T47D (cell line): ENCODE results near the gene KCTD3.
A peak's percentile ranks its signal among the peaks of the same experiment; 100 is the strongest.

Experiments
- DNase-seq, 2 experiments: peaks; one replicate each; pipeline versions ENCODE4 v3.0.0 to v3.0.0-alpha.2; 2011 to 2012; ENCODE audit warnings: low read depth in 1 of 2, low spot score in 1 of 2
- JUND ChIP-seq: IDR thresholded peaks from 2 replicates; pipeline ENCODE4 v1.6.1; 2012; ENCODE audit warnings: low read depth
- in situ Hi-C: cut with HindIII; loops from 2 replicates; pipeline ENCODE4 v1.10.0; 2016; ENCODE audit warnings: low sequenced_read_pairs, low pct_unique_long_range_greater_than_20kb

KCTD3 gene

GRCh38 chr1:215539803-215540570 lies 27.1 kb upstream of the KCTD3 start:
- in situ Hi-C loops, result no loop called here
- peak in 1 of 2 experiments; percentile 99 for DNase-seq
- peak; percentile 45; the same call in 1 of the 2 replicates for TF ChIP-seq JUND

- no peak for TF ChIP-seq JUND
- no peak for DNase-seq
- in situ Hi-C loops, result no loop called here
Measured at GRCh38 chr1:215542301-215542700, 24.8 kb upstream of the KCTD3 start.

GRCh38 chr1:215543191-215543606 lies 23.9 kb upstream of the KCTD3 start:
- in situ Hi-C loops, result no loop called here
- DNase-seq, result peak in 1 of 2 experiments; percentile 22
- TF ChIP-seq JUND, result no peak

- TF ChIP-seq JUND, result no peak
- DNase-seq, result no peak
- in situ Hi-C loops, result no loop called here
Measured at GRCh38 chr1:215543806-215544205, 23.3 kb upstream of the KCTD3 start.

GRCh38 chr1:215544566-215544965 lies 22.5 kb upstream of the KCTD3 start:
- no peak for DNase-seq
- TF ChIP-seq JUND, result no peak
- in situ Hi-C loops, result no loop called here

DNA sequence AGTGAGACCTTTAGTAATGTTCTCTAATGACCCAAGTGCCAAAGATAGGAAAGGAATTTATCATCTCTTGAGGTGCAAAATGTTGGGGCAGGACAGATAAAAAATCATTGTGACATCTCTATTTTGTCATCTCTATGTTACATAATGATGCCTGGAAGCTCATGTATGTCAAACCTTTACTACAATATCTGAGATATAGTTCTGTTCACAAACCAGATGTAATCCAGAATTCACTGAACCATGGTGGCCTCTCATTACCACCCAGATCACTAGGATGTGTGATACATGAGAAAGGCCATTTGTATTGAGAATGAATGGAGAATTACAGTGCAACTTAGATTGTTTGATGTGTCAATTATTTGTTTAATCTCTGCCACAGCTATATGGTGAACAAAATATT lies 22.0 kb upstream of the KCTD3 start:
- in situ Hi-C loops, result no loop called here

GRCh38 chr1:215547011-215547410 lies 20.1 kb upstream of the KCTD3 start:
- in situ Hi-C loops, result no loop called here

More for the DNA sequence above, 22.0 kb upstream of the KCTD3 start:
- no peak for TF ChIP-seq JUND
- DNase-seq, result no peak

DNA sequence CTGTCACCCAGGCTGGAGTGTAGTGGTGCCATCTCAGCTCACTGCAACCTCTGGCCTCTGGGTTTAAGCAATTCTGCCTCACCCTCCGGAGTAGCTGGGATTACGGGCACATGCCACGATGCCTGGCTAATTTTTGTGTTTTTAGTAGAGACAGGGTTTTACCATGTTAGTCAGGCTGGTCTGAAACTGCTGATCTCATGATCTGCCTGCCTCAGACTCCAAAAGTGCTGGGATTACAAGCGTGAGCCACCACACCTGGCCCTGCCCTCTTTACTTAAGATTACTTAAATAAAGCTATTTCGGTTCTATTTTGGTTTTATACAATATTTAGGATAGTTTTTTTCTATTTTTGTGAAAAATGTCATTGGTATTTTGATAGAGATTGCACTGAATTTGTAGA lies 15.3 kb upstream of the KCTD3 start:
- in situ Hi-C loops, result no loop called here
- no peak for DNase-seq
- TF ChIP-seq JUND, result no peak

More at GRCh38 chr1:215547011-215547410, 20.1 kb upstream of the KCTD3 start:
- no peak for TF ChIP-seq JUND
- DNase-seq, result no peak

DNA sequence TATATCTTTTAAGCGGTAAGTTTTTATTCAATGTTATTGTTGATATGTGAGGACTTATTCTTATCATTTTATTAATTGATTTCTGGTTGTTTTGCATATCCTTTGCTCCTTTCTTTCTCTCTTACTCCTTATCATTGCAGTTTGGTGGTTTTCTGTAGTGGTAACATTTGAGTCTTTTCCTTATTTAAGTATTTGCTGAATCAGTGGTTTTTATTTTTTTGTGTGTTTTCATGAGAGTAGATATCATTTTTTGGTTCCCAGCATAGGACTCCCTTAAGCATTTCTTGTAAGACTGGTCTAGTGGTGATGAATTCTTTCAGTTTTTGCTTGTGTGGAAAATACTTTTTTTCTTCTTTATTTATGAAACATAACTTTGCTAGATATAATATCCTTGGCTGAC lies 12.2 kb upstream of the KCTD3 start:
- TF ChIP-seq JUND, result no peak
- in situ Hi-C loops, result no loop called here
- no peak for DNase-seq

DNA sequence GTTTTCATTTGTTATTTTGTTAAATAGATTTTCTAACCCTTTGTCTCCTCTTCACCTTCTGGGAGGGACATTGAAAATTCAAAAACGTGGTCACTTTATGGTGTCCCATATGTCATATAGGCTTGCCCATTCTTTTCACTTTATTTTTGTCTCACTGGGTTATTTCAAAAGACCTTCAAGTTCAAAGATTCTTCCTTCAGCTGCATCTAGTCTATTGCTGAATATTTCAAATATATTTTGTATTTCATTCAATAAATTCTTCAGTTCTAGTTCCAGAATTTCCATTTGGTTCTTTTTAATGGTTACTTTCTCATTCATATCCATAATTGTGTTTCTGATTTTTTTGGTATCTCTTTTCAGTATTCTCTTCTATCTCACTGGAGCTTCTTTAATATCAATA lies 11.6 kb upstream of the KCTD3 start:
- TF ChIP-seq JUND, result no peak
- in situ Hi-C loops, result no loop called here
- DNase-seq, result no peak

DNA sequence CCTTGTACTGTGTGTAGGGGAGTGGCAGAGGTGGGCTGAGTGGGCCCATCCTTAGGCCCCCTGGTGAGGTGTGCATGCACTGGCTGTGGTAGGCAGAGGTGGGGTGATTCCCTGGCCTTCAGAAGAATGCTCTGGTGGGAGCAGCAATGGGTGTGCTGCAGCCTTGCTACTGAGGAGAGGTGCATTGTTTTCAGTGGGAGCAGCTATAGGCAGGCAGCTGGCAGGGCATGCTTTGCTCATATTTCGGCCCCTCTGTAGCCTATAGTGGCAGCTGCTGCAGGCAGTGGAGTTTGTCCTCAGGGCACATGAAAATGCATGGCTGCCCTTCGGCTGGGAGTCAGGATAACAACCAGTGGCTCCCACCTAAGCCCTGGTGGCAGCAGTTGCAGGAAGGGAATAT lies 10.1 kb upstream of the KCTD3 start:
- in situ Hi-C loops, result no loop called here
- TF ChIP-seq JUND, result no peak

GRCh38 chr1:215557504-215557903 lies 9.6 kb upstream of the KCTD3 start:
- DNase-seq, result no peak
- in situ Hi-C loops, result no loop called here
- no peak for TF ChIP-seq JUND

More for the DNA sequence above, 10.1 kb upstream of the KCTD3 start:
- no peak for DNase-seq

DNA sequence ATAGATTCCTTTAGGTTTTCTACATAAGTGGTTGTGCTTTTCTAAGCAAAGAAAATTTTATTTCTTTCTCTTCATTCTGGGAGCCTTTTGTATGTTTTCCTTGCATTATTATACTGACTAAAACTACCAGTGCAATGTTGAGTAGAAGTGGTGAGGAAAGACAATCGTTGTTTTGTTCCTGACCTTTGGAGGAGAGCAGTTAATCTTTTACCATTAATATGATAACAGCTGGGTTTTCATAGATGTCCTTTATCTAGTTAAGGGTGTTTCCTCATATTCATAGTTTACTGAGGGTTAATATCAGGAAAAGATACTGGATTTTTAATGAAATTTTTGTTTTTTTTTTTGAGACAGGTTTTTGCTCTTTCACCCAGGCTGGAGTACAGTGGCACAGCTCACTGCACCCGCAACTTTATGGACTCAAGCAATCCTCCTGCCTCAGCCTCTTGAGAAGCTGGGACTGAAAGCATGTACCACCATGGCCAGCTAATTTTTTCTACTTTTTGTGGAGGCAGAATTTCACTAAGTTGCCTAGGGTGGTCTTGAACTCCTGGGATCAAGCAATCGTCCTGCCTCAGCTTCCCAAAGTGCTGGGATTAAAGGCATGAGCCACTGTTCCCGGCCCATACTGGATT lies 9.0 kb upstream of the KCTD3 start:
- no peak for DNase-seq
- no peak for TF ChIP-seq JUND
- in situ Hi-C loops, result no loop called here
